Keratinocyte (primary cell): Measurements from ENCODE around the gene ARMC5. TPM values are rescaled to one million over a fixed set of nuclear protein-coding genes. Genes with fewer than 3 reads are reported as not detected.

Source experiments
- DNase-seq: peaks from one replicate; pipeline ENCODE4 v3.0.0-alpha.2; 2011; ENCODE audit warnings: low read depth, missing footprints, low spot score
- FAIRE-seq: peaks from 2 replicates; lab custom pipeline; 2011; peaks lifted over from hg19 to GRCh38; lab: Jason Lieb, UNC
- H2AFZ ChIP-seq: 2 replicates; pipeline ENCODE4 v1.6.0; 2012; ENCODE audit warnings: low read length, control low read depth, inconsistent platforms; ENCODE audit not compliant: control insufficient read depth
- H3K27ac ChIP-seq: 2 replicates; pipeline ENCODE4 v1.5.1; 2011; ENCODE audit warnings: low read length; ENCODE audit not compliant: control insufficient read depth, insufficient read depth
- H3K27me3 ChIP-seq: 3 replicates; pipeline ENCODE4 v1.6.0; 2011; ENCODE audit warnings: low read length; ENCODE audit not compliant: control insufficient read depth, insufficient read depth; ENCODE audit errors: extremely low read depth
- H3K36me3 ChIP-seq, 2 experiments: 2 replicates in 1 of 2; 3 replicates in 1 of 2; pipeline ENCODE4 v1.5.1; 2011; ENCODE audit warnings: low read length in 2 of 2, mild to moderate bottlenecking in 1 of 2; ENCODE audit not compliant: control insufficient read depth in 2 of 2, insufficient read depth in 2 of 2; ENCODE audit errors: extremely low read depth in 1 of 2
- H3K4me1 ChIP-seq: 3 replicates; pipeline ENCODE4 v1.5.1; 2011; ENCODE audit warnings: low read length; ENCODE audit not compliant: control insufficient read depth, insufficient read depth; ENCODE audit errors: extremely low read depth
- H3K4me2 ChIP-seq: 3 replicates; pipeline ENCODE4 v1.6.0; 2011; ENCODE audit warnings: low read depth, low read length; ENCODE audit not compliant: control insufficient read depth, insufficient read depth; ENCODE audit errors: extremely low read depth
- H3K4me3 ChIP-seq, 3 experiments: fragments of 200-600 bp in 1 of 3; sonication (generic) in 1 of 3; 2 replicates in 2 of 3; 3 replicates in 1 of 3; pipeline ENCODE4 v1.5.1; 2011 to 2016; ENCODE audit warnings: low read length in 3 of 3, mild to moderate bottlenecking in 3 of 3, control low read depth in 2 of 3, inconsistent platforms in 1 of 3, low read depth in 1 of 3, mixed read lengths in 1 of 3, mixed run types in 1 of 3, moderate library complexity in 1 of 3; ENCODE audit not compliant: control insufficient read depth in 2 of 3, insufficient read depth in 2 of 3; ENCODE audit errors: extremely low read depth in 1 of 3
- H3K79me2 ChIP-seq: 2 replicates; pipeline ENCODE4 v1.6.0; 2012; ENCODE audit warnings: low read length; ENCODE audit not compliant: control insufficient read depth, insufficient read depth
- H3K9ac ChIP-seq: 3 replicates; pipeline ENCODE4 v1.6.0; 2011; ENCODE audit warnings: low read length; ENCODE audit not compliant: control insufficient read depth, insufficient read depth; ENCODE audit errors: extremely low read depth
- H3K9me1 ChIP-seq: 3 replicates; pipeline ENCODE4 v1.6.0; 2011; ENCODE audit warnings: low read length; ENCODE audit not compliant: control insufficient read depth, insufficient read depth; ENCODE audit errors: extremely low read depth
- H3K9me3 ChIP-seq: 2 replicates; pipeline ENCODE4 v1.5.1; 2012; ENCODE audit warnings: low read depth, low read length; ENCODE audit not compliant: control insufficient read depth
- H4K20me1 ChIP-seq: 3 replicates; pipeline ENCODE4 v1.6.0; 2011; ENCODE audit warnings: low read length; ENCODE audit not compliant: control insufficient read depth, insufficient read depth; ENCODE audit errors: extremely low read depth
- CTCF ChIP-seq, 3 experiments: IDR thresholded peaks in 1 of 3; conservative IDR thresholded peaks in 1 of 3; optimal IDR thresholded peaks in 1 of 3; 2 replicates in 2 of 3; 3 replicates in 1 of 3; pipeline versions ENCODE3 to v1.5.1; 2011; ENCODE audit warnings: low read length in 3 of 3, mild to moderate bottlenecking in 3 of 3, moderate library complexity in 2 of 3, control low read depth in 1 of 3, inconsistent platforms in 1 of 3; ENCODE audit not compliant: insufficient read depth in 2 of 3; ENCODE audit errors: extremely low read depth in 1 of 3
- EZH2 ChIP-seq: IDR thresholded peaks from one replicate; pipeline ENCODE4 v1.6.1; 2012; ENCODE audit warnings: inconsistent platforms, mild to moderate bottlenecking, low read length, moderate library complexity
- dilution Hi-C: fragments of 300-500 bp; cut with MboI; formaldehyde crosslinking; loops from one replicate; pipeline ENCODE4 v1.7.0; 2020; ENCODE audit warnings: low sequenced_read_pairs; ENCODE audit not compliant: extremely low pct_ligation_motif_present
- polyA plus RNA-seq, 5 experiments: library from polyadenylated mRNA; depleted of rRNA in 3 of 5; stranded (reverse) in 3 of 5; stranded (forward) in 1 of 5; unstranded in 1 of 5; fragments of >200 nt; gene quantifications; 1 replicate in 1 of 5; 2 replicates in 3 of 5; 3 replicates in 1 of 5; pipeline versions ENCODE4 v1.2.1 to v1.2.3, GENCODE V29; 2011 to 2012; ENCODE audit warnings: missing spikeins in 2 of 5, low read depth in 1 of 5, low replicate concordance in 1 of 5

Gene ARMC5
- polyA plus RNA-seq, 1 donor (not counting 4 experiments of a cell fraction or from before 2014, with no cell fraction given), result 3.0 TPM

DNA sequence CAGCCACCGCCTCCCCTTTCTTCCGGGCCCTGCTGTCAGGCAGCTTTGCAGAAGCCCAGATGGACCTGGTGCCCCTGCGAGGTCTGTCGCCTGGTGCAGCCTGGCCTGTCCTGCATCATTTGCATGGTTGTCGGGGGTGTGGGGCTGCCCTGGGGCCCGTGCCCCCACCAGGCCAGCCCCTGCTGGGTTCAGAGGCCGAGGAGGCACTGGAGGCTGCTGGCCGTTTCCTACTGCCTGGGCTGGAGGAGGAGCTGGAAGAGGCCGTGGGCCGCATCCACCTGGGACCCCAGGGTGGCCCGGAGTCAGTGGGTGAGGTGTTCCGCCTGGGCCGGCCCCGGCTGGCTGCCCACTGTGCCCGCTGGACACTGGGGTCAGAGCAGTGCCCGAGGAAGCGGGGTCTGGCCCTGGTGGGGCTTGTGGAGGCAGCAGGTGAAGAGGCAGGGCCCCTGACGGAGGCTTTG is 7.1 kb downstream of the ARMC5 start:
- H3K79me2 ChIP-seq, result no peaks in the 10 kb centered on the region
- DNase-seq (no peak), FAIRE-seq (no peak)
- no peaks in the 10 kb centered on the region for H4K20me1 ChIP-seq
- TF ChIP-seq CTCF (optimal IDR thresholded peaks at IDR 0.05 in 1 of 3, IDR thresholded peaks at IDR 0.05 in 1 of 3, conservative IDR thresholded peaks at IDR 0.05 in 1 of 3; ENCODE audit: extremely low read depth in 1 of 3, insufficient read depth in 2 of 3, low read length in 3 of 3) (no peak), EZH2 (no peak)
- no peaks in the 10 kb centered on the region for H3K4me1 ChIP-seq
- H3K9ac ChIP-seq, result no peak overlapping the region
- no peak overlapping the region for H3K4me2 ChIP-seq
- peaks cover 9 to 22% of the 10 kb centered on the region in 2 experiments for H3K36me3 ChIP-seq
- no peak overlapping the region for H3K4me3 ChIP-seq
- dilution Hi-C loops, result no loop called here
- H2AFZ ChIP-seq, result no peak overlapping the region
- H3K27ac ChIP-seq, result no peak overlapping the region
- H3K27me3 ChIP-seq, result no peaks in the 10 kb centered on the region
- H3K9me1 ChIP-seq, result no peaks in the 10 kb centered on the region
- no peaks in the 10 kb centered on the region for H3K9me3 ChIP-seq

DNA sequence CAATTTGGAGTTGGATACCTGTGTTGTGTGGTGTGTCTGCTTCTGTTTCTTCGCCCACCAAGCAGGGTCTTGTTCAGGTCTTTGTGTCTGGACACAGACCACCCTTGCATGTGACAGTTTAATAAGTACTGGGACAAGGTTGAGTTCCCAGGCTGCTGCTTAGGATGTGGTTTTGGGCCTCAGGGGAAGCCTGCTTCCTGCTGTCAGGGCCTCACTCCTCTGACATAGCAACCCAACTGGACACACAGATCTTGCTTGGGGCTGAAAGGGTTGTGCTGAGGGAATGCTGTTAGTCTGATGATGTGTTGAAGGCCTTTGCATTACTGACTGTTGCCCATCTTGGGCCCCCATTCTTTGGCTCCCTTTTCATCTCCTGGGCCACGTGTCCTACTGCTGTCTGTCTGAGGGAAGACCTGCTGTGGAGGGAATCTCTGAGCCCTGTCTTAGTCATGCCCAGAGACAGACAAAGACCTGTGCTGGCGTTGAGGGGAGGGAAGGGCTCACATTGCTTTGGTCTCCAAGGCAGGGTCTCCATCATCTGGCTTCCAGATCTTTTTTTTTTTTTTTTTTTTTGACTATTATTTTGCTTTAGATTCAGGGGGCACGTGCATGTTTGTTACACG is 8.0 kb downstream of the ARMC5 start:
- H3K79me2 ChIP-seq, result no peaks in the 10 kb centered on the region
- dilution Hi-C loops, result no loop called here
- FAIRE-seq (no peak), DNase-seq (no peak)
- peaks cover 8 to 18% of the 10 kb centered on the region in 2 experiments for H3K36me3 ChIP-seq
- peaks cover 3% of the 10 kb centered on the region for H3K4me1 ChIP-seq
- no peaks in the 10 kb centered on the region for H4K20me1 ChIP-seq
- H3K27ac ChIP-seq, result no peak overlapping the region
- H3K9ac ChIP-seq, result no peak overlapping the region
- no peak overlapping the region for H2AFZ ChIP-seq
- H3K9me1 ChIP-seq, result no peaks in the 10 kb centered on the region
- H3K4me3 ChIP-seq, result no peak overlapping the region
- H3K9me3 ChIP-seq, result no peaks in the 10 kb centered on the region
- no peaks in the 10 kb centered on the region for H3K27me3 ChIP-seq
- TF ChIP-seq EZH2, result no peak
- no peak for TF ChIP-seq CTCF (optimal IDR thresholded peaks at IDR 0.05 in 1 of 3, IDR thresholded peaks at IDR 0.05 in 1 of 3, conservative IDR thresholded peaks at IDR 0.05 in 1 of 3; ENCODE audit: extremely low read depth in 1 of 3, insufficient read depth in 2 of 3, low read length in 3 of 3)
- no peak overlapping the region for H3K4me2 ChIP-seq
